ENCODE results near the gene TMEM117. TPM values are rescaled to one million over a fixed set of nuclear protein-coding genes. Genes with fewer than 3 reads are reported as not detected.
A peak's percentile ranks its signal among the peaks of the same experiment; 100 is the strongest.

Gene TMEM117
- total and polyA plus RNA-seq, 2 donors from 2014 or later: 5.9 to 6.0 TPM

- FAIRE-seq: no peak
- intact Hi-C loops (cut with DNase I): no loop called here
- no peaks in the 10 kb centered on the region for H3K27me3 ChIP-seq (ENCODE audit: control insufficient read depth, insufficient read depth, low read length)
Measured at GRCh38 chr12:44336577-44336976, 500.7 kb downstream of the TMEM117 start.

GRCh38 chr12:44342371-44342770 is 506.5 kb downstream of the TMEM117 start:
- DNase-seq (peak in 1 of 5 donors; percentile 39), FAIRE-seq (peak; percentile 45)
- intact Hi-C loops (cut with DNase I): no loop called here
- Histone ChIP-seq H3K9ac (ENCODE audit: low read length in 3 of 3) (no peak overlapping the region), H3K36me3 (ENCODE audit: control insufficient read depth in 2 of 3, insufficient read depth in 3 of 3, low read length in 3 of 3) (no peaks in the 10 kb centered on the region), H3K27me3 (ENCODE audit: control insufficient read depth, insufficient read depth, low read length) (no peaks in the 10 kb centered on the region), H3K4me1 (ENCODE audit: control insufficient read depth in 2 of 3, insufficient read depth in 2 of 3, low read depth in 1 of 3, low read length in 3 of 3) (peaks cover 0 to 11% (median 4%) of the 10 kb centered on the region in 3 donors), H3K27ac (ENCODE audit: low read depth in 2 of 2, low read length in 2 of 2) (peak overlapping the region; percentile 69 to 70), H3K4me3 (ENCODE audit: low read length in 3 of 3) (no peak overlapping the region), H3K9me3 (ENCODE audit: control insufficient read depth in 2 of 3, insufficient read depth in 1 of 3, low read length in 3 of 3) (no peaks in the 10 kb centered on the region)
- TF ChIP-seq CTCF (IDR thresholded peaks at IDR 0.05; ENCODE audit: borderline replicate concordance, extremely low read depth, insufficient read depth): no peak

More at GRCh38 chr12:44336577-44336976, 500.7 kb downstream of the TMEM117 start:
- no peak for DNase-seq
- Histone ChIP-seq H3K9me3 (ENCODE audit: control insufficient read depth in 2 of 3, insufficient read depth in 1 of 3, low read length in 3 of 3) (no peaks in the 10 kb centered on the region), H3K4me3 (ENCODE audit: low read length in 3 of 3) (no peak overlapping the region), H3K27ac (ENCODE audit: low read depth in 2 of 2, low read length in 2 of 2) (no peak overlapping the region), H3K9ac (ENCODE audit: low read length in 3 of 3) (no peak overlapping the region), H3K4me1 (ENCODE audit: control insufficient read depth in 2 of 3, insufficient read depth in 2 of 3, low read depth in 1 of 3, low read length in 3 of 3) (peaks cover 0 to 3% (median 0%) of the 10 kb centered on the region in 3 donors), H3K36me3 (ENCODE audit: control insufficient read depth in 2 of 3, insufficient read depth in 3 of 3, low read length in 3 of 3) (no peaks in the 10 kb centered on the region)
- no peak for TF ChIP-seq CTCF (IDR thresholded peaks at IDR 0.05; ENCODE audit: borderline replicate concordance, extremely low read depth, insufficient read depth)

DNA sequence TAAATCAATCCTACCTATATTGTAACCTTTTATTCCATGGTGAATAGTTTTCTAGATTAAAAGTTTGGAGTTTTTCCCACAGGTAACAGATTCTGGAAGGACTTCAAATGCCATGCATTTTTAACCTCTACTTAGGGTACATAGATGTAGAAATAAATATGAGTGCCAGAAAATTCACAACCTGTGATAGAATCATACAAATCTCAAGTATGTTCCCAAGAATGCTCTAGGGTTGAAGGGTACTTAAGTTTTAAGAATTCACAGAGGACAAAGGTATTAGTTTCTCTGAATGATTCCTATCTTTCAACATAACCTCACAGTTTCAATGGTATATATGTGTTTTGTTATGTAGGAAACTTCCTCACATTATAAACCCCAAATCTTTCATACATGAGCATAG is 511.3 kb downstream of the TMEM117 start:
- H3K36me3 ChIP-seq (ENCODE audit: control insufficient read depth in 2 of 3, insufficient read depth in 3 of 3, low read length in 3 of 3): no peaks in the 10 kb centered on the region
- DNase-seq (no peak), FAIRE-seq (no peak)
- H3K4me3 ChIP-seq (ENCODE audit: low read length in 3 of 3): no peak overlapping the region
- intact Hi-C loops (cut with DNase I): no loop called here
- no peaks in the 10 kb centered on the region for H3K27me3 ChIP-seq (ENCODE audit: control insufficient read depth, insufficient read depth, low read length)
- H3K4me1 ChIP-seq (ENCODE audit: control insufficient read depth in 2 of 3, insufficient read depth in 2 of 3, low read depth in 1 of 3, low read length in 3 of 3): peaks cover 0 to 11% (median 0%) of the 10 kb centered on the region in 3 donors
- H3K9ac ChIP-seq (ENCODE audit: low read length in 3 of 3): no peak overlapping the region
- H3K9me3 ChIP-seq (ENCODE audit: control insufficient read depth in 2 of 3, insufficient read depth in 1 of 3, low read length in 3 of 3): no peaks in the 10 kb centered on the region
- TF ChIP-seq CTCF (IDR thresholded peaks at IDR 0.05; ENCODE audit: borderline replicate concordance, extremely low read depth, insufficient read depth): no peak
- H3K27ac ChIP-seq (ENCODE audit: low read depth in 2 of 2, low read length in 2 of 2): no peak overlapping the region

DNA sequence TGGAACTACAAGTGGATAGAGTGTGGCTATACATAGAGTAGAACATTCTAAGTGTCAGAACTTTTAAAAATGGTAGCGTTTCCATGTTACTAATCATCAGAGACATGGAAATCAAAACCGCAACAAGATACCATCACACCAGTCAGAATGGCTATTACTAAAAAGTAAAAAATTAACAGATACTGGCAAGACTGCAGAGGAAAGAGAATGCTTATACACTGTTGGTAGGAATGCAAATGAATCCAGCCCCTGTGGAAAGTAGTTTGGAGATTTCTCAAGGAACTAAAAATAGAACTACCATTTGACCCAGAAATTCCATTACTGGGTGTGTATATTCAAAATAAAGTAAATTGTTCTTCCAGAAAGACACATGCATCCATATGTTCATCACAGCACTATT is 521.6 kb downstream of the TMEM117 start:
- Histone ChIP-seq H3K9ac (ENCODE audit: low read length in 3 of 3) (no peak overlapping the region), H3K27ac (ENCODE audit: low read depth in 2 of 2, low read length in 2 of 2) (no peak overlapping the region), H3K9me3 (ENCODE audit: control insufficient read depth in 2 of 3, insufficient read depth in 1 of 3, low read length in 3 of 3) (no peaks in the 10 kb centered on the region), H3K4me1 (ENCODE audit: control insufficient read depth in 2 of 3, insufficient read depth in 2 of 3, low read depth in 1 of 3, low read length in 3 of 3) (peaks cover 0 to 4% (median 0%) of the 10 kb centered on the region in 3 donors), H3K4me3 (ENCODE audit: low read length in 3 of 3) (peak overlapping the region in 1 of 3 donors; percentile 29), H3K36me3 (ENCODE audit: control insufficient read depth in 2 of 3, insufficient read depth in 3 of 3, low read length in 3 of 3) (no peaks in the 10 kb centered on the region), H3K27me3 (ENCODE audit: control insufficient read depth, insufficient read depth, low read length) (no peaks in the 10 kb centered on the region)
- peak; percentile 90 for FAIRE-seq
- TF ChIP-seq CTCF (IDR thresholded peaks at IDR 0.05; ENCODE audit: borderline replicate concordance, extremely low read depth, insufficient read depth): no peak
- intact Hi-C loops (cut with DNase I): no loop called here
- DNase-seq: peak in 1 of 5 donors; percentile 2

All from kidney (tissue), 14 donors.